ENCODE results near the gene KRT72. TPM values are rescaled to one million over a fixed set of nuclear protein-coding genes. Genes with fewer than 3 reads are reported as not detected.
"Not testable (repeated sequence)": the region's sequence is repeated elsewhere in the genome, so short reads cannot be mapped to it uniquely, and the experiment has no call there.

The KRT72 gene
- total RNA-seq, 1 experiment from 2014 or later: not detected

DNA sequence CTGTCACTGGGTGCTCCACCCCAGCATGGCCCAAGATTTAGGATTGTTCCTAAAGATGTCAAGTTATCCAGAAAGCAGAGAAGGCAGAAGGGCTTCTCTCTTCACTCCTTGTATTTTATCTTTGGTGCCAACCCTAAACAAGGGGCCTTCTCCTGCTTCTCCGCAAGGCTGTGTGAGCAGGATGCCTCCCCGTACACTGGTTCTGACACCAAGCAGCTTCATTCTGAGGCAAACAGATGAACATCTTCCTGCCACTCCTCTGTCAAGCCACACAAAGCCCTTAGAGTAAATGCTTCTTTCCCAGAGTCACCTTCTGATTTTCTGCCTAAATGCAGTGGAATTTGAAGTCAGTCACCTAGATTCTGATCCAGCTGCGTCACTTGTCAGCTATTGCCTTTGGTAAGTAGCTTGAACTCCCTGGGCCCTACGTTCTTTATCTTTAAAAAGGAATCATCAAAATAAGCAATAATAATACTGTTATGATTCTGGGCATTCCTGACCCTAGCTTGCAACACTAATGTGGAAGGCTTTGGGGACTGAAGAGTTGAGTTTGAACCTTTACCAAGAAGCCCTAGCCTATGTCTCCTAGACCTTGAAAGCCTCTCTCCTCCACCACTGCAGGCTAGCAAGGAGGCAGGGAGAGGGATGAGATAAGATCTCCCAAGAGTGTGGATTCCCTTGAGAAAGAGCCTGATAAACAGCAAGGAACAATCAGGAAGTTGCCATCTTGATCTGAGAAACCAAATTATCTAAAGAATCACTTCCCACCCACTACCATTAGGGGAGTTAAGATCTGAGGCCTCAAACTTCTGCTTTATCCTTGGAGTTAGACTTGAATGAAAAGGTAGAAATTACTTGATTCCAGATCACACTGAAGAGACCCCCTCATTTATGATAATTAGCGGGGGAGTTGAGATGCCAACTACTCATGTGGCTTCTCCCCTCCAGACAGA lies 11.4 kb upstream of the KRT72 start:
- DNase-seq (ENCODE audit: low spot score): no peak
- in situ Hi-C loops (cut with HindIII; ENCODE audit: low sequenced_read_pairs): no loop called here

DNA sequence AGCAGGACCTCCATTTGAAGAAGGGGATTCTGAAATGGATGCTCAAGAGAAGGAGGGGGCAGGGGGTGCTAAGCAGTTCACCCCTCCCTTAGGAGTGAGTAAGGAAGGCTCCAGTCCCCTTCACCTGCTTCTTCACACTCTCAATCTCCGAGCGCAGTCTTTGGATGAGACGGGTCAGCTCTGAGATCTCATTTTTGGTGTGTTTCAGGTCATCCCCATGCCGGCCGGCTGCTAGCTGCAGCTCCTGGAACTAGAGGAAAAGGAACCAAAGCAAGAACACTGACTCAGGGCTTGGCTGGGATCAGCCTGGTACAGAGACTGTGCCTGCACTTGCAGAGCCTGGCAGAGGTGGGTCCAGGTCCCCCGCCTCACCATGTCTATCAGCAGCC lies 9.8 kb upstream of the KRT72 start:
- in situ Hi-C loops (cut with HindIII; ENCODE audit: low sequenced_read_pairs): no loop called here
- no peak for DNase-seq (ENCODE audit: low spot score)

DNA sequence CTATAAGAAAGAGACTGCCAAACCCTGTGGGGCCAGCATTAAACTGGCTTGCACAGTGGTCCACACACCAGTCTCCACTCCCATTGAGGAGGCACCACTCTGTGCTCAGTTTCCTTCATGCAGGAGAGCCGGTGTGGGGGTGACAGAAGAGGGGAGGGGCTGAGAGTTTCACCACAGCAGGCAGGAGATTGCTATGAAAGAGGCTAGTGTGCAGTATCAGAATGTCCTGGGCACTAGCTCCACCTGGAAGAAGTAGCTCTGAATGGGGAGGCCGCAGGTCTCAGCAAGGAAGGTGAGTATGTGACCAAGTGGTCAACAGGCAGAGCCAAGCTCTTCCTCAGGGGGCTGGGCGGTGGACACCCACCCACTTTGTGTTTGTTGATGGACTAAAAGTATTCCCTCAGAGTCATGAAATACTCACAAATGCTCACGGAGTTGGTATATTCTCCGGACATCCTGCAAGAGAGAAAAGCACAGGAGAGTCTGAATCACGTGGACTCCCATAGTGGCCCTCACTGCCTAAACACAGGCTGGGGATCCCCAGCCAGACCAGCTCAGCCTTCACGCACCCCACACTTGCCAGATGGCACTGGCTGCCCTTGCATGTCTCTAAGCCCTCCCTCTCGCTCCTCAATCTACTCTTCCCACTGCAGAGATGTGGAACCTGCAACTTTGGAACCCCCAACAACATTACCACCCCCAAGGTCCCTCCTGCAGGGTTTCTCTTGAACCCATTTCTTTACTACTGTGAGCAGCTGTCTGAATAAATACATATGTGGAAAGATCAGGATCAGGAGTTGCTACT lies 7.8 kb upstream of the KRT72 start:
- DNase-seq (ENCODE audit: low spot score): no peak
- in situ Hi-C loops (cut with HindIII; ENCODE audit: low sequenced_read_pairs): no loop called here

DNA sequence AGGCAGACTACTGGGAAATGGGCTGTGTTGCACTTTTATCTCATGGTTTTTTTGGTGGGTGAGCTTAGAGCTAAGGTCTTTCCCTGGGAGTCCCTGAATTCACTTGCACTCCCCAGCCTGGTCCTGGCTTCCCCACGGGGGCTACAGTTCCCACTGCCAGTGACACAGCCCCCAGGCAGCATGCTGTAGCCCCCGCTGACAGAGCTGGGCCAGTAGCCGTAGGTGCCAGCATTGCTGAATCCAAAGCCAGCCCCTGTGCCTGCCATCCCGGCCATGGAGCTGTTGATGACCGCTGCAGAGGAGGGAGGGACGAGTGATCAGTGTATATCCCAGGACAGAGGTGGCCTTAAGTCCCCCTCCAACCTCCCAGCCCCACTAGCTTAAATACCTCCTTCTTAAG lies 6.9 kb upstream of the KRT72 start:
- no peak for DNase-seq (ENCODE audit: low spot score)
- in situ Hi-C loops (cut with HindIII; ENCODE audit: low sequenced_read_pairs): no loop called here

DNA sequence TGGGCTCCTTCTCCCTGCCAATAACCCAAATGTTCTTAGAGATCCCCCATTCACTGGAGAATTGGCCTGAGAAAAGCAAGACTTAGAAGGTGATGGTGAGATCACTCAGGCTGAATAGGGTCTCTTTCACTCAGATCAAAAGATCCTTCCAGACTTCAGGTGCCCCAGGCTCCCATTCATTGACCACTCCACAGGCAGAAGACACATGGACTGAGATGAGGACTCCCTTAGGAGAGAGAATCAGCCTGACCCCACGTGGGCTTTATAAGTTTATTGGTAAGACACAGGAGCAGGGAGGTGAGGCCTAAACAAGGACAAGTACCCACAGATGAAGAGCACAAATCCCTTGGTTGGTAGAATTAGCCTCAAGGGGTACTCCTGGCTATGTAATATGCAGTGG lies 6.1 kb upstream of the KRT72 start:
- no peak for DNase-seq (ENCODE audit: low spot score)
- in situ Hi-C loops (cut with HindIII; ENCODE audit: low sequenced_read_pairs): no loop called here

DNA sequence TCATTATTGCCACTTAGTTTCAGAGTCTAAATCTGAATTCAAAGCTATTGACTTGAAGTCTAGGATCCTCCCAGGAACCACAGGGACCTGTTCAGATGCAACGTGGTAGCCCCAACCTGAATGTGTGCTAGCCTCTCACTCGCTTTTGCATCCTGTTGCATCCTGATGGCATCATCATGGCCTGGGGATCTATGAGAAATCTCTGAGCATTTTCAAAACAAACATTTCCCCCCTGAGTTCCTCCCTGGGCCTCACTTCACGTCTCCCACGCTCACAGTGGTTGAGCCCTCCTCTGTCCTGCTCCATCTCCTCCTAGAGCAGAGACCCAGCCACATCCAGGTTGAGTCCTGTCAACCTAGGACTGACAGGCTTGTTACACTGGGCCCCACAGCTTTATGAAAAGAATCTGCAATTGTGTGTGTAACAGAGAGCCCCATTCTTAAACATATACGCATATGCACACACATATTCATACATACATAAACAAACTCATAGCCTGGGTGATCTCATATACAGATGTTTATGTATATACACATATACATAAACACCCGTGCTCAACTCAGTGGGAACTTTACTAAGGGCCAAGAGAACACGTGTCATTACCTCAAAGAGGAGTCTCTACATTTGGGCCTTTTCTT lies 5.4 kb upstream of the KRT72 start:
- no peak for DNase-seq (ENCODE audit: low spot score)
- in situ Hi-C loops (cut with HindIII; ENCODE audit: low sequenced_read_pairs): no loop called here

DNA sequence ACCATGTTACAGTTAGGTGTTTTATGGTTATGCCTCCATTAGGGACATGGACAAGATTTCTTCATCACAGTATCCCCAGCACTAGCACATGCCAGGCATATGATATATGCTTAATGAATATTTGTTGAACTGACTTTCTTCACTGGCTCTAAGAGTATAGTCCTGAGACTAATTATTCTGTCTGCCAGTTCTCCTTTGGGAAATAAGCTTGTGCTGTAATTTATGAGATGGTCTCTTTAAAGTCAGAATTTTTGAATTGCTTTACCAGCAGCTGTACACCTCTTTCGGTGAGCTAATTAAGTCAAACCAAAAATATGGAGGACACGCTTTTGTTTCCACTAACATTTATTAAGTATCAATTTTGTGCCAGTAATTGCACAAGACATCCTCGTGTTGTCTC lies 4.8 kb upstream of the KRT72 start:
- no peak for DNase-seq (ENCODE audit: low spot score)
- in situ Hi-C loops (cut with HindIII; ENCODE audit: low sequenced_read_pairs): no loop called here

DNA sequence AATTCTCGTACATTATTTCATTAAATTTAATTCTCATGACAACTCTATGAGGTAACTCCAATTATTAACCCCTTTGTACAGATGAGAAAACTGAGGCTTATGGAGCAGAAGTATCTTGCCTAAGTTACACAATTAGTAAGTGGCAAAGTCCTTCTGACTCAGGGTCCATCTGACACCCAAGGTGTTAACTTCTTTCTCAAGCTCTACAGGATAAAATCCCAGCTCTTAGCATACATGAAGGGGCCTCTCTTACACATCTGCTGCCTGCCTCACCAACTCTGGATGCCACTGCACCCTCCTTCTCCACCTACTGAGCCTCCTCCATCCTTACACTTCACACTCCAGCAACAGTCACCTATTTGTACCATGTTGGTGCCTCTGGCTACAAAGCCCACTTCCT lies 4.3 kb upstream of the KRT72 start:
- in situ Hi-C loops (cut with HindIII; ENCODE audit: low sequenced_read_pairs): no loop called here
- no peak for DNase-seq (ENCODE audit: low spot score)

DNA sequence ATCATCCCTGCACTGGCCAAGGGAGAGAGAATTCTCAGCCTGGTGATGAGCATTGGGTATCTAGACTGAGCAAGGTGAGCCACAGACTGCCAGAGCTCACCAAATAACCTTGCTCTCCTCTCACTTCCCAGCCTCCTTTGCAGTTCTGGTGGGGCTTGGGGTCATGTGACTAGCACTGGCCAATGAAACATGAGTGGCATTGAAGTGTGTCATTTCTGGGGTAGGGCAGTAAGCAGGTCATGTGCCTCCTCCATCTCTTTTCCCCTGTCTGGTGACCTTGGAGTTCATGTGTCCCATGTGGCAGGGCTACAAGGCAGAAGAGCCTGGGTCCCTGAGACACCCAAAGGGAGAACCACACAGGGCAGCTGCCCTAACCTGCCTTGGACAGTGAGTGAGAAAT lies 3.6 kb upstream of the KRT72 start:
- DNase-seq (ENCODE audit: low spot score): no peak
- in situ Hi-C loops (cut with HindIII; ENCODE audit: low sequenced_read_pairs): no loop called here

DNA sequence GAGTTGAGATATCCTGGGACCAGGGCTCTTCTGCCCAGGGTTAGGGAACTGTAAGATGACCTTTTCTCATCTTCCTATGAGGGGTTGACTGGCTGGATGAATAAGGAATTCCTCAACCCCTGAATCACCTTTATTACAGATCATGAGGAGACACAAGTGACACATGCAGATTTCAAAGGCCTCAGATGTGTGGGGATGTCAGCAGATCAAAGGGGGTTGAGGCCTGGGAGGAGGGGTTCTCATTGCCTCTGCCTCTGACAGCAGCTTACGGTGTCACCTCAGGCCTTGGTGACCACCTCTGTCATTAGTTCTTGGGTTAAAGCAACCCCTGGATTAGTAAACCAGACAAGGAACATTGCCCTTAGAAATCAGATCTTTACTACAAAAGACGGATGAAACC lies 2.1 kb upstream of the KRT72 start:
- no peak for DNase-seq (ENCODE audit: low spot score)

DNA sequence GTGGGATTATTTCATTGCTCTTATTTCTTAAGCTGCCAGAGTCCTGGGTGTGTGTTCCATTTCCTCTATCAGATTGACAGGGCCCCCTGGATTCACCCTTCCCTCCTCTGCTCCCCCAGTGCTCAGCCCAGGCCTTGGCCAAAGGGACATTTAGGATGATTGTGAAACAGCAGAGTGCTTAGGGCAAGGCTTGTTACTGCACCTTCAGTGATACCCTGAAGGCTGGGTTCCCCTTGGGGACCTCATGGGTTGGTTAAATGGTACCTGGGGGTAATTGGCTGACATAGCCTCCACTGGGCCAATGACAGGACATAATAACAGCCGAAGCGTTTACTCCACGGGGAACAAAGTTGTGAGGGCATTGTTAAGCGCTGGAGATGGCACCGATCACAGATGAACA lies 1.3 kb upstream of the KRT72 start:
- DNase-seq (ENCODE audit: low spot score): no peak
- in situ Hi-C loops (cut with HindIII; ENCODE audit: low sequenced_read_pairs): no loop called here

More for the DNA sequence above, 2.1 kb upstream of the KRT72 start:
- in situ Hi-C loops (cut with HindIII; ENCODE audit: low sequenced_read_pairs): no loop called here

DNA sequence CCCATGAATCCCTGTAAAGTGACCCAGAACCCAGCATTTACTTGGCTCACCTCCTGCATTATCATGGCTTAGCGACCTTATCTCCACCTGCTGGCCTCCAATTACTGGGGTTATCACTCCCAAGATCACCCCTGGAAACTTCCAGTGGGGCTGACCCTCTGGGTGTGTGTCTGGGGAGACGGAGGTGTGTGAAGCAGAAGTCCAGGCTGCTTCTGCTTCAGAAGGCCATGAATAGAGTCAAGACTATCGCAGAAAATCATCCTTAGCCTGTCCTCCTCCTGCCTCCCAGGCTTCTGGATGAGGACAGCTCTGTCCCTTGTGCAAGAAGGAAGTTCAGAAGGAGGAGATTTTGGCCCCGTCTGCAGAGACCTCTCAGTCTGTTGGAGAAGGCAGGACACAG lies 408 bp upstream of the KRT72 start:
- no peak for DNase-seq (ENCODE audit: low spot score)
- in situ Hi-C loops (cut with HindIII; ENCODE audit: low sequenced_read_pairs): no loop called here

DNA sequence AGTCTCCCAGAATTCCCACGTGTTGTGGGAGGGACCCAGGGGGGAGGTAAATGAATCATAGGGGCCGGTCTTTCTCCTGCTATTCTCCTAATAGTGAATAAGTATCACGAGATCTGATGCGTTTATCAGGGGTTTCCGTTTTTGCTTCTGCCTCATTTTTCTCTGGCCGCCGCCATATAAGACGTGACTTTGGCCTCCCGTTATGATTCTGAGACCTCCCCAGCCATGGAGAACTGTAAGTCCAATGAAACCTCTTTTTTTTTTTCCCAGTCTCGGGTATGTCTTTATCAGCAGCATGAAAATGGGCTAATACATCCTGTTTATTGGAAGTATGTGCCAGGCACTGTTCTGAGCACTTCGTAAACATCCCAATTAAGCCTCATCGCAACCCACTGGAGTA lies 788 bp downstream of the KRT72 start:
- in situ Hi-C loops (cut with HindIII; ENCODE audit: low sequenced_read_pairs): no loop called here
- no peak for DNase-seq (ENCODE audit: low spot score)

DNA sequence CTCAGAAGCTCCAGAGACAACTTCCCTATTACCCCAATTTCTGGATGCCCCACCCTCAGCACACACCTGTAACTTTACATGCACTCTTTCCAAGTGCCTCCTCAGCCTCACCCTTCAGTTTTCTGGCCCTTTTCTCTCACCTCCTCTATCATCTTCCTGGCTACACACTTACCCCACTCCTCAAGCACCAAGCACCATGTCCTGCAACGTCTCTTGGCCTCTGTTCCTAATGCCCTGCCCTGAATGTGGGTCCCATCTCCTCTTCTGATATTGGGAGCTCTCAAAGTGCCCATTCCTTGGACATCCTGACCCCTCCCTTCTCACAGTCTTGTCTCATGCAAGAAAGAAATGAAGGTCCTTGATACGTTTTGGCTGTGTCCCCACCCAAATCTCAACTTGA lies 1.2 kb downstream of the KRT72 start:
- DNase-seq (ENCODE audit: low spot score): no peak
- in situ Hi-C loops (cut with HindIII; ENCODE audit: low sequenced_read_pairs): no loop called here

DNA sequence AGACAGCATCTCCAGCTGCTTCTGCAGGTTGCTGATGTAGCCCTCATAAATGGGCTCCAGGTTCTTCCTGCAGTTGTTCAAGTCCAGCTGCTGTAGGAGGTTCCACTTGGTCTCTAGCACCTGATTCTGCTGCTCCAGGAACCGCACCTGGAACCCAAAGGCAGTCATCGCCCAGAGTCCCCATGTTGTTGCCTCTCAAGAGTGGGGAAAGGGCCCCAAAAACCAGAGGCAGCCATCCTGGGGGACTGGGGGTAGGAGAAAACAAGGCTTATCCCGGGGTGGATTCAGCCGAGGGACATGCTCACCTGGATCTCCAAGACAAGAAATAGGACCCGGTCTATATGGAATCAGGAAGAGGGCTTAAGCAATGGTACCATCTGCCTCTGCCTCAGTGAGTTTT lies 2.3 kb downstream of the KRT72 start:
- in situ Hi-C loops (cut with HindIII; ENCODE audit: low sequenced_read_pairs): no loop called here
- no peak for DNase-seq (ENCODE audit: low spot score)

DNA sequence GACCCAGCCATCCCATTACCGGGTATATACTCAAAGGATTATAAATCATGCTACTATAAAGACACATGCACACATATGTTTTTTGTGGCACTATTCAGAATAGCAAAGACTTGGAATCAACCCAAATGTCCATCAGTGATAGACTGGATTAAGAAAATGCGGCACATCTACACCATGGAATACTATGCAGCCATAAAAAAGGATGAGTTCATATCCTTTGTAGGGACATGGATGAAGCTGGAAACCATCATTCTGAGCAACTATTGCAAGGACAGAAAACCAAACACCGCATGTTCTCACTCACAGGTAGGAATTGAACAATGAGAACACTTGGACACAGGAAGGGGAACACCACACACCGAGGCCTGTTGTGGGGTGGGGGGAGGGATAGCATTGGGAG lies 7.0 kb downstream of the KRT72 start:
- DNase-seq (ENCODE audit: low spot score); in situ Hi-C loops (cut with HindIII; ENCODE audit: low sequenced_read_pairs): not testable (repeated sequence)

DNA sequence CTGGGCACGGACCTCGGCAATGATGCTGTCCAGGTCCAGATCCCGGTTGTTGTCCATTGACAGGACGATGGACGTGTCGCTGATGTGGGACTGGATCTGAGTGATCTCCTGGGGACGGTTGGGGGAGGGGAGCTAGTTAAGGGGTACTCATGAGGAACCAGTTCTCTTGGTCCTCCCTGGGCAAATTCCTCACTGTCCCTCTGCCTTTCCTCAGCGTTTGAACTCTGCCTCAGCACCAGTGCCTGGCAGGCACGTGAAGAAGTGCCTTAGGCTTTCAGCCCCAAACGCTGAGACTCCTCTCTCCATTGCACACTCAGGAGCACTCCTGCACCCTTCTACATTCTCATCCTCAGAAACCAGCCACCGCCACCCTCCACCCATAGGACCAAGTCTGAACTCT lies 9.7 kb downstream of the KRT72 start:
- in situ Hi-C loops (cut with HindIII; ENCODE audit: low sequenced_read_pairs): no loop called here

DNA sequence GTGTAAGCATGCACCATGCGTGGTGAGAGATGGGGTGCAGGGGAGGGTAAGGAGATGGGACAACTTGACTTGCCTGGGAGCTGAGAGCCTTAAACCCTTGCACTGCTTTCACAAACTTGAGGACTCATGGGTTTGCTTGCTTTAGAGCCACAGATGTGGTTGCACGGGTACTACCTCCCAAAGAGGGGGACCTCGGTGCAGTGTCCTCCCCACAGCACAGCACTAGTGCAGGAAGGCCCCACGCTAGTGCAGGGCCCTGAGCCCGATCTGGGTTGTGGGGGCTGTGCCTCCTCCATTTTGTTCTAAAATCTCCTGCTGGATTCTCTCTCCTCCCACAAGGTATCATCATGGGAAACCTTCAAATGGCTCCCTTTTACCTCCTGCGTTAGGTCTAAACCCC lies 11.2 kb downstream of the KRT72 start:
- DNase-seq (ENCODE audit: low spot score): no peak
- in situ Hi-C loops (cut with HindIII; ENCODE audit: low sequenced_read_pairs): no loop called here

More for the DNA sequence above, 9.7 kb downstream of the KRT72 start:
- no peak for DNase-seq (ENCODE audit: low spot score)

DNA sequence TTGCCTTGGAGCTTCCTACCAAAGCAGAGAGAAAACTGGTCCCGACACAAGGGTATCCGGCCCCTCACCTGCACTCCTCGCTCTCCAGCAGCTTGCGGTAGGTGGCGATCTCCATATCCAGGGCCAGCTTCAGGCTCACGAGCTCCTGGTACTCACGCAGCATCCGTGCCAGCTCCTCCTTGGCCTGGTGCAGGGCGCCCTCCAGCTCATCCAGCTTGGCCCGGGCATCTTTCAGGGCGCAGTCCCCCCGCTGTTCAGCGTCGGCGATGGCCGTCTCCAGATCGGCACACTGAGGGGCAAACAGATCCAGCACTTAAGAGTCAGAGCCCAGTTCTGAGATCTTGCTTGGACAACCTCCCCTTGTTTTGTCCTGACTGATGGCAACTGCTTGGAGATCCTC lies 13.7 kb downstream of the KRT72 start:
- no peak for DNase-seq (ENCODE audit: low spot score)
- in situ Hi-C loops (cut with HindIII; ENCODE audit: low sequenced_read_pairs): no loop called here

DNA sequence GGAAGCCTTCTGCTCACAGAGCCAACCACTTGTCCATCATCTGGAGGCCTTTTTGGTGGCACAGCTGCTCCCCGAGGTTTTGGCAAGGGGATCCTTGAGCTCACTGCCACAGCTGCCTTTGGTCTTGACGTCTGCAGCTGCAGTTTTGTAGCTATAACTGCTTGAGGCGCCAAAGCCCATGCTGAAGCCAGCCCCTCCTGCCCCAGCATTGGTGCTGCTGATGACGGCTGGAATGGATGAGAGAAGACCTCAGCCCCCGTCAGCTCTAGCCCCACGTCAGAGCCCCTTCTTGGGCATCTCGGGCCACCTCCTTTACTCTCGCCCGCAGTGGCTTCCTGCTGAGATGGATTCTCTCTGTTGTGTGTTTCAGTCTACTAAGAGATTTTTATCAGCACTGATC lies 15.3 kb downstream of the KRT72 start:
- in situ Hi-C loops (cut with HindIII; ENCODE audit: low sequenced_read_pairs): no loop called here
- no peak for DNase-seq (ENCODE audit: low spot score)
